ENCODE data around the gene ADCY4.
A peak's percentile ranks its signal among the peaks of the same experiment; 100 is the strongest.

ADCY4 gene

GRCh38 chr14:24337824-24338175 is 2.9 kb upstream of the ADCY4 start:
- no peak for DNase-seq

- DNase-seq: no peak
These were observed 2.4 kb upstream of the ADCY4 start for GRCh38 chr14:24337144-24337823.

GRCh38 chr14:24335461-24336171 is 745 bp upstream of the ADCY4 start:
- no peak for DNase-seq

DNA sequence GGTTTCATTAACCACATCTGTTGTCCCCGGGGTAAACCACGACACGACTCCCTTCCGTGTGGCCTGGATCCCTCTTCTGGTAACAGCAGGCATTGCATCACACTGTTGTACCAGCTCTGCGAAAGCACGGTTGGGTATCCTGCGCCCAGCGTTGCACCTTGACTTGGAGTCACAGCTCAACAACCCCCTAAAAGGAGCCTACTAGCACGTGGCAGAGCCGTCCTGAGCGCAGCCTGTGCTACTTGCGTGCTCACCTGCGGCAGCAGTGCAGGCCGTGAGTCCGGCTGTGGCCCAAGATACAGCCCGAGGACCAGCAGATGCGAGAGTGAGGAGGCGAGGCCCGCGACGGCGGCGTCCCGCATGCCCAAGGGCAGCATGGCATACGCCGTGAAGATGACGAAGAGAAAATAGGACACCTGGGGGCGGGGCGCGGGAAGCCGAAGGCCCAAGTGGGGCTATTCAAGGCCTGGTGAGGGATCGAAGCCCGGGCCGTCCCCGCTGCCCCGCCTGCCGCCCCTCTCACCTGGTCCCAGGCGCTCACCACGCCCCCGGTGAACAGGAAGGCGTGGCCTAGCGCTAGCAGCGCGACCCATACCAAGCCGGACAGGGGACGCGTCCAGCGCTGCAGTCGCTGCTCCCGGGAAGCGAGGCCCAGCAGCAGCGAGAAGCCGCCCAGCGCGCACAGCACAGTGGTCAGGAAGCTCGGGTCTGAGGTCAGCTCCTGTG is 2.4 kb downstream of the ADCY4 start:
- peak; percentile 76 for DNase-seq

GRCh38 chr14:24331731-24332267 is 3.1 kb downstream of the ADCY4 start:
- DNase-seq: peak; percentile 49

DNA sequence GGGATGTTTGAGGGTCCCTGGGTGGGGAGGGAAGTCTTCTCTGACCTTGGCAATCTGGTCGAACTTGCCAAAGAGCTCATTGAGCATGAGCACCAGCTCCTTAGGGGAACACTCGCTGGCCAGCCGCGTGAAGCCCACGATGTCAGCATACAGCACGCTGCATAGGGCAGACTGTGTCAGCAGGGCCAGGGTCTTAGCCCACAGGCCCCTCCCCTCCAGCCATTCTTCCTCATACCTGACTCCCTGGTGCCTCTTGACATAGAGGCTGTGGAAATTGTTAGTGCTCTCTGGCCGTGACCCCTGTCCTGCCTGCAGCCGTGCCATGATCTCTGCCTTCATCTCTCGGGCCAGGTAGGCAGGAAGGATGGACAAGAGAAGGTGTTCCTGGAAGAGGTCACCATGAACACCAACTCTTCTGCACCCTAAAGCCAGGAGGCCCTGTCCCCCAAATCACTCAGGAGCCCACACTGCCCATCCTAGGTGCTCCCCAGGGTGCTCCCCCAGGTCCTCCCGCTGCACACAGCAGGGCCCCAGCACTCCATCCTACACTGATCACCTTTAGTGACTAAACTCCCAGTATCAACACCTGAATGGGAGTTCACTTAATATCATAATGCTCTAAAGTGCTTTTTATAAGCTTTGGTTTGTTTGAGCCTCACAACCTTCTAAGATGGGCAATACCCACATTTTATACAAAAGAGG is 3.7 kb downstream of the ADCY4 start:
- no peak for DNase-seq

GRCh38 chr14:24329736-24330135 is 5.1 kb downstream of the ADCY4 start:
- no peak for DNase-seq

- no peak for DNase-seq
These were observed 5.7 kb downstream of the ADCY4 start for GRCh38 chr14:24329073-24329663.

- peak; percentile 12 for DNase-seq
These were observed 7.0 kb downstream of the ADCY4 start for GRCh38 chr14:24327914-24328313.

DNA sequence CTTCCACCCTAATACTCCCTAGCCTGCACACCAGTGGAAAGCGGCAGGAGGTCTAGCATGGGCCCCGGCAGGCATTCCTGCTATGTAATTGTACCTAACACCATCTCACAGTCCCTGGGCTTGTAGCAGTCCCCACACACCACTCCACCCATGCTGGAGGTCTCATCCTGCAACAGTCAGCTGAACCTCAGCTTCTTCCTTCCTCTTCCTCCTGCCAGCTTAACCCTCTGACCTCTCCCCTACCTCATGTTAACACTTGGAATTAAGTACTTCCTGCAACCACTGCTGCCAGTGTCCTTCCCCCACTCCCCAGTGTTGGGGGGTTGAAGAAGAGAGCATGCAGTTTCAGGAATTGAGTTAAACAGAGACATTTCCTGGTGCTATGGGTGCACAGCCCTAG is 7.6 kb downstream of the ADCY4 start:
- no peak for DNase-seq

- DNase-seq: no peak
These were observed 8.9 kb downstream of the ADCY4 start for GRCh38 chr14:24325963-24326362.

GRCh38 chr14:24325041-24325530 is 9.8 kb downstream of the ADCY4 start:
- DNase-seq: no peak

- DNase-seq: no peak
These were observed 10.8 kb downstream of the ADCY4 start for GRCh38 chr14:24324024-24324423.

DNA sequence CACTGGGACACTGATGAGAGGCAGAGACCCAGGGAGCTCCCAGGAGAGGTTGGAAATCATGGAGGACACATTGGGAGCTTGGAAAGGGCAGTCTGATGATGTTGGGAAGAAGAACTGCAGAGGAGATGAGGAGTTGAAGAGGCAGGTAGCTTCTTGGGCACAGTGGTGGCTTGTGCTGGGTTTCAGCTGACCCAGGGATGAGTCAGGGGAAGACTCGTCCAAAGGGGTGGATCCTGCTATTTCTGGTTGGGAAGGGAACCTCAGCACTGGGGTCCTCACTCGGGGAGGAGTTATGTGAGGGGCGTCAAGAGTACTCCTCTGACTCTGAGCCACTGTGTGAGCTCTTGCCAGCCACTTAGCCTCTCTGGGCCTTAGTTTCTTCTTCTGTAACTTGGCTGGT is 11.5 kb downstream of the ADCY4 start:
- no peak for DNase-seq

GRCh38 chr14:24322672-24323071 is 12.2 kb downstream of the ADCY4 start:
- DNase-seq: no peak

- DNase-seq: no peak
These were observed 13.5 kb downstream of the ADCY4 start for GRCh38 chr14:24321212-24321975.

DNA sequence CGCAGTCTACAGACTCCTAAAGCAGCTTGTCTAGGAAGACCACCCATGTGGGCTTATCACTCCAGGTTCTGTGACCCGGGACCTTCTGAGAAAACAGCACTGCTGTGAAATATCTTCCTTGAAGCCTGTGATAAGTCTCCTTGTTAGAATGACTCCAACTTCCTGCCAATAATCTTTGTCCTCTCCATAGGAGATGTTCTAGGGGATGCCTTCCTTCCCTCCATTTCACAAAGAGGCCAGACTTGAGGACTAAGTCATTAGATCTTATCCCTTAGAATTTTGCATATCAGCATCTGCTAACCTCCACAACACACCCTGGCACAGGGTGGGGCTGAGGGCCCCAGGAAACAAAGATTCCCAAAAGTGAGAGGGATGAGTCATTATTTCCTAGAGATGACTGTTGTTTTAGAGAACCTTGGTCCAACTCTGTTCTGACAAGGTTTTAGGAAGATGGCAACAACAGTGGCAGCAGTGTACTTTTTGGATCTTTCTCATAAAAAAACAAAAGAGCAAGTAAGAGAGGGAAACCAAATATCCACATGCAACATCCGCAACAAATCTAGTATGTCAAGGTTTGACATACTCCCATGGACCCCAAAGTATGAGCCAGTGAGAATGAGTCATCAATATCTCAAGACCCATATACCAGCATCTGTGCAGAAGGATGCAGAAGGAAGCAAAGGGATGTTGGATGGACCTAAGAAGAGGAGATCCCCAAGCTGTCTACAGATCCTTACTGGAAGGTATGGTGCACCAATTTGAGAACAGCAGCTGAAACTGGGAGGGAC is 17.5 kb downstream of the ADCY4 start:
- no peak for DNase-seq

GRCh38 chr14:24316597-24316950 is 18.3 kb downstream of the ADCY4 start:
- no peak for DNase-seq

- DNase-seq: no peak
These were observed 18.9 kb downstream of the ADCY4 start for GRCh38 chr14:24315807-24316596.

- DNase-seq: no peak
These were observed 19.5 kb downstream of the ADCY4 start for GRCh38 chr14:24315243-24315806.
